HG02678 (cell line): ENCODE data around the gene PLCXD1.
"Not testable (repeated sequence)": the region's sequence is repeated elsewhere in the genome, so short reads cannot be mapped to it uniquely, and the experiment has no call there.

ENCODE experiments used
- ATAC-seq: cut with Tn5 transposase; IDR thresholded peaks from one replicate; pipeline ENCODE4 v1.9.1; 2021; ENCODE audit warnings: mild to moderate bottlenecking, moderate library complexity; ENCODE audit not compliant: unreplicated experiment

The PLCXD1 gene

DNA sequence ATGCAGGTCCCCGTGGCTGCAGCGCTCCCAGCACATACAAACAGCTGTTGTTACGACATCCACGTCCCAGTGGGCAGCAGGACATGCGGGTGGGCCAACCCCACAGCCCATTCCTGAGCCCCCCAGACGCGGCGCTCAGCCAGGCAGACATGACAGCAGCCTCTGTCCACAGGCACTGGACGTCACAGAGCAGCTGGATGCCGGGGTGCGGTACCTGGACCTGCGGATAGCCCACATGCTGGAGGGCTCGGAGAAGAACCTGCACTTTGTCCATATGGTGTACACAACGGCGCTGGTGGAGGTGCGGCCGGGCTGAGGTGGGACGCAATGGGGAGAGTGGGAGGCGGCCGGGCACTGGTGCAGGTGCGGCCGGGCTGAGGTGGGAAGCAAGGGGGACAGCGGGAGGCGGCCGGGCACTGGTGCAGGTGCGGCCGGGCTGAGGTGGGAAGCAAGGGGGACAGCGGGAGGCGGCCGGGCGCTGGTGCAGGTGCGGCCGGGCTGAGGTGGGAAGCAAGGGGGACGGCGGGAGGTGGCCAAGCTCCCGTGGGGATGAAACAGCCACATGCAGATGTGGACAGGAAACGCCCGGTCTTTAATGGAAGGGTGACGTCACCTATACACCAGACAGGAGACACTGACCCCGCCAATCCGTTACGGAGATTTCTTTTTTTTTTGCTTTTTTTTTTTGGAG is 9.4 kb downstream of the PLCXD1 start:
- no peak for ATAC-seq

DNA sequence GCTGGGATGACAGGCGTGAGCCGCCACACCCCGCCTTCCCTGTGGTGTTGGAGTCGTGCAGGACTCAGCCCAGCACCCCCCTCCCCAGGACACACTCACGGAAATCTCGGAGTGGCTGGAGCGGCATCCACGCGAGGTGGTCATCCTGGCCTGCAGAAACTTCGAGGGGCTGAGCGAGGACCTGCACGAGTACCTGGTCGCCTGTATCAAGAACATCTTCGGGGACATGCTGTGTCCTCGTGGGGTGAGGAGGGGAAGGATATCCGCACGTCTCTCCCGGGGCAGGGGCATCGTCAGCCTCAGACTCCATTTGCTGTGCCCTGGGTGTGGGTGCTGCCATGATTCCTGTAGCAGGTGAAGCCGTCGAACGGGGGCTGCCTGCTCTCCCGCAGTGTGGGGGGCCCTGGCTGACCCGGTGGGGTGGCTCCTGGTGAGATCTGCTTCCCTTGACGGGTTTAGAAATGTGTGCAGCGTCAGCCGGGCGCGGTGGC is 10.3 kb downstream of the PLCXD1 start:
- ATAC-seq, result no peak

DNA sequence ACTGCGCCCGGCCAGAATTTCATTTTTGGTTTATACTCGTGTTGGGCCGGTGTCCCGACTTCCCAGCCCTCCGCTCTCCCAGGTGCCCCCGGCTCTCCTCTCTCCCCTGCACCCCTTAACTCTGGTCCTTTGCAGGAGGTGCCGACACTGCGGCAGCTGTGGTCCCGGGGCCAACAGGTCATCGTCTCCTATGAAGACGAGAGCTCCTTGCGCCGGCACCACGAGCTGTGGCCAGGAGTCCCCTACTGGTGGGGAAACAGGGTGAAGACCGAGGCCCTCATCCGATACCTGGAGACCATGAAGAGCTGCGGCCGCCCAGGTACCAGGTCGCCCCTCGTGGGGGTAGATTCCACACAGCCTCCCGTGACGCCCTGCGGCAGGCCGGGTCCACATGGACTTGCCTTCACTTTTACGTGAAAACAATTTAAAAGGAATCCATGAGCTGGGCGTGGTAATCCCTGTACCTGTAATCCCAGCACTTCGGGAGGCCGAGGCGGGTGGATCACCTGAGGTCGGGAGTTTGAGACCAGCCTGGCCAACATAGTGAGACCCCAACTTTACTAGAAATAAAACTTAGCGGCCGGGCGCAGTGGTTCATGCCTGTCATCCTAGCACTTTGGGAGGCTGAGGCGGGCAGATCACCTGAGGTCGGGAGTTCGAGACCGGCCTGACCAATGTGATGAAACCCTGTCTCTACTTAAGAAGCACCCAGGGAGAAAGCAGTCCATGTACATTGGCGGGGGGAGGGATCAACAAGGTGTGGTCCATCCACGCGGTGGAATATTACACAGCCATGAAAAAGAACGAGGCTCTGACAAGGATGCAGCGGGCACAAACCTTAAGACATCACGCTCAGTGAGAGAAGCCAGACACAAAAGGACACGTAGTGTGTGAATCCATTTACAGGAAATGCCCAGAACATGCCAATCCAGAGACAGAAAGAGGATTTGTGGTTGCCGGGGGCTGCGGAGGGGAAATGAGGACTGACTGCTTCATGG is 12.0 kb downstream of the PLCXD1 start:
- ATAC-seq, result no peak

DNA sequence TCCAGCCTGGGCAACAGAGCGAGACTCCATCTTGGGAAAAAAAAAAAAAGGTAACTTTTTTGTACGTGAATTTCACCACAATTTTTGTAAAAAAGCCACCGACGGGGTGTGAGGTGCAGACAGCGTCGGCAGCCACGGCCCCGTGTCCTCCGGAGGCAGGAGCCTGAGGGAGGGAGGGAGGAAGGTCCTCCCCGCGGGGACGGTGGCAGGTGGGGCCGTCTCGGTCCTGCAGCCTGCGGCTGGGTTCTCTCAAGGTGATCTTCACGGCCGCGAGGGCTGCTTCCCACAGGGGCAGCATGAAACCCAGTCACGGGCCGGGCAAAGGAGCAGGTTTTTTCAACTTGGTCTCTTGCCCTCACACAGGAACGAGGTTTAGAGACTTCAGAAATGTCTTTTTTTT is 14.0 kb downstream of the PLCXD1 start:
- no peak for ATAC-seq

DNA sequence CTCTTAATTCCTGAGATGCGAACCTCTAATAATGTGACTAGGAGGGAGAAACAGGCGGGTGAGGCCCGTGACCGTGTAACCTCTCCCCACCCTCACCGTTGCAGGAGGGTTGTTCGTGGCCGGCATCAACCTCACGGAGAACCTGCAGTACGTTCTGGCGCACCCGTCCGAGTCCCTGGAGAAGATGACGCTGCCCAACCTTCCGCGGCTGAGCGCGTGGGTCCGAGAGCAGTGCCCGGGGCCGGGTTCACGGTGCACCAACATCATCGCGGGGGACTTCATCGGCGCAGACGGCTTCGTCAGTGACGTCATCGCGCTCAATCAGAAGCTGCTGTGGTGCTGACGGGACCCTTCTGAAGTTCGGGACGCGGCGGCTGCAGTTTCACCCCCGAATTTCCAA is 17.8 kb downstream of the PLCXD1 start:
- ATAC-seq, result no peak

DNA sequence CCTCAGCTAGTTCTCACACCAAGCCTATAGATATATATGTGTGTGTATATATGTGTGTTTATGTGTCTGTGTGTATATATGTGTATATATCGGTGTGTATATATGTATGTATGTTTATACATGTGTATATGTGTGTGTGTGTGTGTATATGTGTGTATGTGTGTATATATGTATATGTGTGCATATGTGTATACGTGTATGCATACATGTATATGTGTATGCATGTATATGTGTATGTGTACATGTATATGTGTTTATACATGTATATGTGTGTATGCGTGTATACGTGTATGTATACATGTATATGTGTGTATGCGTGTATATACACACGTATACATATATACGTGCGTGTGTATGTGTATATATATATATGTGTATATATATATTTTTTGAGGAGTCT is 19.2 kb downstream of the PLCXD1 start:
- no peak for ATAC-seq

DNA sequence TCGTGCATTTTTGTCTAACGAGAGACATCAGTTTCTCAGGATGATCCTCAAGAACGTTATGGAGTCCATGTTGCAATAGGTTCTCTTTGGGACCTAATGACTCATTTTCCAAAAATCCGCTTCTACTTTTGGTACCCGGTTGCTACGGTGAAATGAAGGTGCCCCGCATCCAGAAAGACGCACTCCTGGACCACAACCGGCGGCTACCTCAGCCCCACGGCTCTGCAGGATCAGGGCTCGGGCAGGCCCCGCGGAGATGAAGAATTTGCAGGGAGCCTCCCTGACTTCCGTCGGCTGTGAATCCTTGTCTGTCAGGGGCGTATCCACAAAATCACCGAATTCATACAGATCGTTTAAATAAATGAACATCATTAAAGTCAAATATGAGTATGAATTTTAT is 21.8 kb downstream of the PLCXD1 start:
- ATAC-seq, result no peak

DNA sequence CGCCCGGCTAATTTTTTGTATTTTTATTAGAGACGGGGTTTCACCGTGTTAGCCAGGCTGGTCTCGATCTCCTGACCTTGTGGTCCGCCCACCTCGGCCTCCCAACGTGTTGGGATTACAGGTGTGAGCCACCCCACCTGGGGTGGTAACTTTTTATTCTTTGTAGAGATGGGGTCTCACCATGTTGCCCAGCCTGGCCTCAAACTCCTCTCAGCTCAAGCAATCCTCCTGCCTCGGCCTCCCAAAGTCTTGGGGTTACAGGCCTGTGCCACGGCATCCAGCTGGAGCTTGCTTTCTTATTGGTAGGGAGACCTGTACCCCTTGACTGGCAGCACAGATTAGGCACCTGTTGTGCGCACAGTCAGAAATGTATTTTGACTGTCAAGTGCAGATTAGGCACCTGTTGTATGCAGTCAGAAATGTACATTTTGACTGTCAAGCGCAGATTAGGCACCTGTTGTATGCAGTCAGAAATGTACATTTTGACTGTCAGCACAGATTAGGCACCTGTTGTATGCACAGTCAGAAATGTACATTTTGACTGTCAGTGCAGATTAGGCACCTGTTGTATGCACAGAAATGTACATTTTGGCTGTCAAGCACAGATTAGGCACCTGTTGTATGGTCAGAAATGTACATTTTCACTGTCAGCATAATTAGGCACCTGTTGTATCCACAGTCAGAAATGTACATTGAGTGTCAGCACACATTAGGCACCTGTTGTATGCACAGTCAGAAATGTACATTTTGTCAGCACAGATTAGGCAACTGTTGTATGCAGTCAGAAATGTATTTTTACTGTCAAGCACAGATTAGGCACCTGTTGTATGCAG is 24.8 kb downstream of the PLCXD1 start:
- not testable (repeated sequence) for ATAC-seq

DNA sequence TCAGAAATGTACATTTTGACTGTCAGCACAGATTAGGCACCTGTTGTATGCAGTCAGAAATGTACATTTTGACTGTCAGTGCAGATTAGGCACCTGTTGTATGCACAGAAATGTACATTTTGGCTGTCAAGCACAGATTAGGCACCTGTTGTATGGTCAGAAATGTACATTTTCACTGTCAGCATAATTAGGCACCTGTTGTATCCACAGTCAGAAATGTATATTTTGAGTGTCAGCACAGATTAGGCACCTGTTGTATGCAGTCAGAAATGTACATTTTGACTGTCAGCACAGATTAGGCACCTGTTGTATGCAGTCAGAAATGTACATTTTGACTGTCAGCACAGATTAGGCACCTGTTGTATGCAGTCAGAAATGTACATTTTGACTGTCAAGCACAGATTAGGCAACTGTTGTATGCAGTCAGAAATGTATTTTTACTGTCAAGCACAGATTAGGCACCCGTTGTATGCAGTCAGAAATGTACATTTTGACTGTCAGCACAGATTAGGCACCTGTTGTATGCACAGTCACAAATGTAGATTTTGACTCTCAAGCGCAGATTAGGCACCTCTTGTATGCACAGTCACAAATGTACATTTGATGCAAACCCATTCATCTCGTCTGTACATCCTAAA is 25.6 kb downstream of the PLCXD1 start:
- ATAC-seq, result not testable (repeated sequence)

DNA sequence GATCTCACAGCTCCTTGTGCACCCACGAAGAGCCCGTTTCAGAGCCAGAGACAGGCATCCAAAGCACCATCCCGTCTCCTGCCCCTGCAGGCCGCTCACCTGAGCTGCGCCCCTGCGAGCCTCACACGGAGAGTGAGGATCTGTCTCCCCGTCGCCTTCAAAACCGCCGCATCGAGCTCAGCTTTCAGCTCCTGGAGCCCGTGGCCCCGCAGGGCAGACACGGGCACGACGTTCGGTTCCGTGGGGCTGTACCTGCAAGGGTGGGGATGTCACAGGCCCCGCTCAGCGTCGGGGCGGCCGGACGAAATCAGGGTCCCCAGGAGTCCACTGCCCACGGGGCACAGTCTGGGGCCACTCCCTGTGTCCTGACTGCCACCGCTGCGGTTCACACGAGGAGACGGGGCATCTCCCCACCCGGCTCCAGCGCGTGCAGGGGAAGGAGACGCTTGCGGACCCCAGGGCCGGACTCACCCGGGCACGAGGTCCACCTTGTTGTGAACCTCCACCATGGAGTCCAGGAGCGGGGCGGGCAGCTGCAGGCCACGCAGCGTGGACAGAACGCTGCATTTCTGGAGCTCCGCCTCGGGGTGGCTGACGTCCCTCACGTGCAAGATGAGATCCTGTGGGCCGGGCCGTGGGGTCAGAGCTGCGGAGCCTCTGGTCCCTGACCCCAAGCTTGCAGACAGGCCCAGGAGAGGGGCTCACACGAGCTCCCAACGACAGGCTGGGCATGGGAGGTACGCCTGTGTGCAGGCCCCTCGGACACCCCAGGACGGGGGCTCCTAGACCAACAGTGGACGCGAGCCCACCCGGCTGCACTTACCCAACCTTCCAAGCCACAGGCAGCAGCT is 26.3 kb downstream of the PLCXD1 start:
- ATAC-seq, result no peak

DNA sequence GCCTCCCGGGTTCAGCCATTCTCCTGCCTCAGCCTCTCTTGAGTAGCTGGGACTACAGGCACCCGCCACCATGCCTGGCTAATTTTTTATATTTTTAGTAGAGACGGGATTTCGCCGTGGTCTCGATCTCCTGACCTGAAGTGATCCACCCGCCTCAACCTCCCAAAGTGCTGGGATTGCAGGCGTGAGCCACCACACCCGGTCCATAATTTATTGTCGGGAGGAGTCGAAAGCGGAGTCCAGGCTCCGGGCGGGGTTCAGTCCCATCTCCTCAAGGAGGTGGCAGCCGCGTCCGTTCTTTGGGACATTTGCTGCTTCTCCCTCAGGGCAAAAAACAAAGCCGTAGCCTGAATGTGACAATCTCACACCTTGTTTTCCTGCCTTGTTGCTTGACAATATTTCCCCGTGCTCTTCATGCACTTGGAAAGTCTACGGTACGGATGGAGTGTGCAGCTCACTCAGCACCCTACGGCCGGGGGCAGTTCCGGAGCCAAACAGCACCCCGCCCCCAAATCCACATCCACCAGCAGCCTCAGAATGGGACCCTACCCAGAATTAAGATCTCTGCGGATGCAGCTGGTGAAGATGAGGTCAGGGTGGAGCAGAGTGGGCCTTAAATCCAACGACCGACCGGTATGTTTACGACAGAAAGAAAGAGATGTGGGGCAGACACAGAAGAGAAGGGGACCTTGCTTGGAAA is 27.8 kb downstream of the PLCXD1 start:
- no peak for ATAC-seq

DNA sequence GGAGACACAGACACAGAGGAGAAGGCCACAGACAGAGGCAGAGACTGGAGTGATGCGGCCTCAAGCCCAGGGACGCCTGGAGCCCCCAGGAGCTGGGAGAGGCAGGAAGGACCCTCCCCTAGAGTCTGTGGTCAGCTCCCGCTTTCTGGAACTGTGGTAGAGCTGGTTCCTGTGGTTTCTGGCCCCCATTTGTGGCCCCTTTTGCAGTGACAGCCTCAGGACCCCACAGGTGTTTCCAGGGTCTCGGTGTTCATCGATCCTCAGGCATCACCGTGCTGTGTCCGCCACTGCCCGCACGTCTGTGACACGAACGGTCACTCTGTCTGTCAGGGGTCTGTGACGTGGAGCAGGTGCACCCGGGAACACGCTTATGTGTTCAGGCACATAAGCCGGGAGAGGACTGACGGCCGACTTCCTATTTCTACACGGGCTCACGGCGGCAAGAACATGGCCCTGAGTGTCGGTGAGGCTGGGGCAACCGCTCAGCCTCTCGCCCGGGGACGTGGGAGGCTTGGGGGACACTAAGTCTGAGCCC is 29.5 kb downstream of the PLCXD1 start:
- no peak for ATAC-seq

DNA sequence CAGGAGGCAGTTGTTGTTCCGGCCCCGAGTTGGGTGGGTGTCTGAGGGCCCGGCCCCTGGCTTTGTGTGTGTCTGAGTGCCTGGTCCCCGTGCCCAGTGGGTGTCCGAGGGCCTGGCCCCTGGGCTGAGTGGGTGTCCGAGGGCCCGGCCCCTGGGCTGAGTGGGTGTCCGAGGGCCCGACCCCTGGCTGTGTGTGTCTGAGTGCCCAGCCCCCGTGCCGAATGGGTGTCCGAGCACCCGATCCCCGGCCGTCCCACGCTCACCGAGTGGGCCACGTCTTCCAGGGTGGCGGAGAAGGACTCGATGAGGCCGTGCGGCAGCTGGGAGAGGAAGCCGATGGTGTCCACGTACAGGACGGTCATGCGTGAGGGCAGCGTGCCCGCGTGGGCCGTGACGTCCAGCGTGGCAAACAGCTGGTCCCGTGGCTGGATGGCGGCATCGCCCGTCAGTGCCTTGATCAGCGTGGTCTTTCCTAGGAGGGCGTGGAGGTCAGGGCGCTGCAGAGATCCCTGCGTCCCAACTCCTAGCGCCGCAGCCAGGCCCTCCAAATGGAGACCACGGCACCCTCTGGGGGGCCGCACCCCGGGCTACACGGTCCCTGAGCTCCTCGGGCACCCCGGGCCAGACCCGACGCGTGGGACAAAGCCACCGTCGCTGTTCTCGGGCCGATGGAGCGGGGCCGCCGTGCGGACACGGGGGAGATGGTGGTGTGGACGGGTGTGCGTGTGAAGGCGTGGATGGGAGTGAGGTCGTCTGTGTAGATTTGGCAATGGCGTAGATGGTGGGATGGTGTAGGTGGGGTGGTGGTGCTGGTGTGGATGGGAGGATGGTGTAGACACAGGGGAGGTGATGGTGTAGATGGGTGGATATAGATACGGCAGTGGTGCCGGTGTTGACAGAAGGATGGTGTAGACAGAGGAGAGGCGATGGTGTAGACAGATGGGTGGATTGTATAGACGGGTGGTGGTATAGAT is 30.3 kb downstream of the PLCXD1 start:
- no peak for ATAC-seq

DNA sequence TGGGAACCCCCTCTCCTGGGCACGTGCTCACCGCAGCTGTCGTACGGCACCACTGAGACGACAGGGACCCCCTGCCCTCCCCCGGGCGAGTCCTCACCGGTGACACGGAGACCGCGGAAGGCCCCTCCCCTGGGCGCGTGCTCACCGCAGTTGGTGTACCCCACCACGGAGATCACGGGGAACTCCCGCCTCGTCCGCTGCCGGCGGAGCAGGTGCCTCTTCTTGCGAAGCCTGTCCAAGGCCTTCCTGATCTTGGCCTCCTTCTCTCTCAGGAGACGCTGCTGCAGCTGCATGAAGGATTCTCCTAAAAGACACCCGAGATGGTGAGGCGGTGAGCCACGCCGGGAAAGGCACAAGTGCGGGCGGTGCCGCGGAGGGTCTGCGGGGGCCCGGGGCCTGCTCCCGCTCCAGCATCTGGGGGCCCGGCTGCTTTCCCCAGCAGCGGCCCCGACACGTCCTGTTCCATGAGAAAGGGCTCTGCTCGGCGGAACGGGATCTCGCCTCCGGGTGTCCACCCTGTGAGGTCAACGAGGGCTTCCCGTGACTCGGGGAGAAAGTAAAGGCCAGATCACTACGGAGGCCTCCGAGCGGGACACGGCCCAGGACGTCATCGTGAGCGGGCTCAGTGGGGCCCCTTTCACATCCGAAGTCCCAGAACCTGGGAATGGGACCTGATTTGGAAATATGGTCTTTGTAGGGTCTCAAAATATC is 31.6 kb downstream of the PLCXD1 start:
- ATAC-seq, result no peak

DNA sequence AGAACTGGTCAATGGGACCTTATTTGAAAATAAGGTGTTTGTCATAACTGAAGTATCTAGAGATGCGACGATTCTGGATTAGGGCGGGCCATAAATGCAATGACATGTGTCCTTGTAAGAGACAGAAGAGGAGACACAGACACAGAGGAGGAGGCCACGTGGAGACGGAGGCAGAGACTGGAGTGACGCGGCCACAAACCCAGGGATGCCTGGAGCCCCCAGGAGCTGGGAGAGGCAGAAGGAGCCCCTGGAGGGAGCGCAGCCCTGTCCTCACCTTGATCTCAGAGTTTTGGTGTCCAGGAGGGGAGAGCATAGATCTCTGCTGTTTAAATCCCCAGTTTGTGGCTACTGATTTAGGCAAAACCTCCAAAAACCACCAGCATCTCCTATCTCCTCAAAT is 32.4 kb downstream of the PLCXD1 start:
- ATAC-seq, result no peak

DNA sequence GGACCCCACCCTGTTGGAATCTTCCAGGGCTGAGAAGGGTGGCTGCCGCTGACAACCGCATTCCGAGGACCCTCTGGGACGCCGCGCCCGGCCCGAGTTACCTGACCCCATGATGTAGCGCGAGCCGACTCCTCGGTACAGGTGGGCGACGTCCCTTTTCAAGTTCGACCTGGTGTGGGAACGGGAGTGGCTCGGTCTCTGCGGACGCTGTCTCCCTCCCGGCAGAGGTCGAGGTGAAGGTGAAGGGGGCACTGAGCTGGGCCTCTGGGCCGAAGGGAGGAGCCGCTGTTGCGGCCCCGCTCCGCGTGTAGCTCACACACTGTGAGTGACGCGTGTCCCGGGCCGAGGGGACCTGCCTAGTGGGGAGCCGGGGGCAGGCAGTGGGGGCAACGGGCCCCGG is 32.9 kb downstream of the PLCXD1 start:
- no peak for ATAC-seq
